Astrocyte (in vitro differentiated cells and primary cell): ENCODE measurements around the gene SLC6A2. TPM values are rescaled to one million over a fixed set of nuclear protein-coding genes. Genes with fewer than 3 reads are reported as not detected.

ENCODE experiments used
- DNase-seq: peaks from one replicate; pipeline ENCODE4 v3.0.0-alpha.2; 2010; ENCODE audit warnings: low read depth
- FAIRE-seq: peaks from 2 replicates; lab custom pipeline; 2011; peaks lifted over from hg19 to GRCh38; lab: Jason Lieb, UNC
- H2AFZ ChIP-seq: 2 replicates; pipeline ENCODE4 v1.6.0; 2012; ENCODE audit warnings: low read depth, low read length, inconsistent platforms
- H3K27ac ChIP-seq: 2 replicates; pipeline ENCODE4 v1.5.1; 2011; ENCODE audit warnings: low read depth, low read length, inconsistent platforms
- H3K27me3 ChIP-seq: 2 replicates; pipeline ENCODE4 v1.6.0; 2011; ENCODE audit warnings: low read length, inconsistent platforms; ENCODE audit not compliant: insufficient read depth
- H3K36me3 ChIP-seq: 2 replicates; pipeline ENCODE4 v1.5.1; 2011; ENCODE audit warnings: low read length, inconsistent platforms; ENCODE audit not compliant: insufficient read depth
- H3K4me1 ChIP-seq: 2 replicates; pipeline ENCODE4 v1.5.1; 2011; ENCODE audit warnings: low read length, inconsistent platforms; ENCODE audit not compliant: insufficient read depth
- H3K4me2 ChIP-seq: 2 replicates; pipeline ENCODE4 v1.6.0; 2012; ENCODE audit warnings: low read length, inconsistent platforms
- H3K4me3 ChIP-seq: 2 replicates; pipeline ENCODE4 v1.5.1; 2011; ENCODE audit warnings: low read depth, mild to moderate bottlenecking, low read length, inconsistent platforms; ENCODE audit not compliant: insufficient read depth
- H3K79me2 ChIP-seq: 2 replicates; pipeline ENCODE4 v1.6.0; 2012; ENCODE audit warnings: mild to moderate bottlenecking, low read length, inconsistent platforms; ENCODE audit not compliant: insufficient read depth
- H3K9ac ChIP-seq: 2 replicates; pipeline ENCODE4 v1.6.0; 2012; ENCODE audit warnings: mild to moderate bottlenecking, low read length, inconsistent platforms
- H3K9me3 ChIP-seq: 2 replicates; pipeline ENCODE4 v1.5.1; 2012; ENCODE audit warnings: low read depth, mild to moderate bottlenecking, low read length, inconsistent platforms; ENCODE audit not compliant: insufficient read depth
- H4K20me1 ChIP-seq: 2 replicates; pipeline ENCODE4 v1.6.0; 2012; ENCODE audit warnings: low read length, inconsistent platforms; ENCODE audit not compliant: insufficient read depth
- H3K27ac Mint-ChIP-seq: one replicate; pipeline ENCODE4 v1.8.0; 2021; ENCODE audit warnings: mild to moderate bottlenecking, mixed read lengths; ENCODE audit not compliant: unreplicated experiment
- H3K27me3 Mint-ChIP-seq: one replicate; pipeline ENCODE4 v1.8.0; 2021; ENCODE audit warnings: low read depth, mixed read lengths; ENCODE audit not compliant: unreplicated experiment
- H3K36me3 Mint-ChIP-seq: one replicate; pipeline ENCODE4 v1.8.0; 2021; ENCODE audit warnings: low read depth, mixed read lengths; ENCODE audit not compliant: unreplicated experiment
- H3K4me1 Mint-ChIP-seq: one replicate; pipeline ENCODE4 v1.8.0; 2021; ENCODE audit warnings: low read depth, mixed read lengths; ENCODE audit not compliant: unreplicated experiment
- H3K4me3 Mint-ChIP-seq: one replicate; pipeline ENCODE4 v1.8.0; 2021; ENCODE audit warnings: mild to moderate bottlenecking, moderate library complexity, mixed read lengths; ENCODE audit not compliant: unreplicated experiment
- H3K9me3 Mint-ChIP-seq: one replicate; pipeline ENCODE4 v1.8.0; 2021; ENCODE audit warnings: mild to moderate bottlenecking, mixed read lengths; ENCODE audit not compliant: unreplicated experiment
- CTCF ChIP-seq: IDR thresholded peaks from 2 replicates; pipeline ENCODE4 v1.5.1; 2011; ENCODE audit warnings: low read depth, mild to moderate bottlenecking, inconsistent platforms, low read length, moderate library complexity; ENCODE audit not compliant: insufficient read depth
- EZH2 ChIP-seq: IDR thresholded peaks from 2 replicates; pipeline ENCODE4 v1.6.1; 2012; ENCODE audit warnings: mild to moderate bottlenecking, low read length, inconsistent platforms; ENCODE audit not compliant: insufficient read depth
- total RNA-seq: library from RNA; stranded (reverse); gene quantifications from 2 replicates; pipeline ENCODE4 v1.2.1, GENCODE V29; 2021

Gene SLC6A2
- total RNA-seq, 1 donor from 2014 or later = not detected

GRCh38 chr16:55698331-55698730, 42.5 kb downstream of the SLC6A2 start:
- H3K4me1 ChIP-seq = no peaks in the 10 kb centered on the region

GRCh38 chr16:55698946-55699345, 43.2 kb downstream of the SLC6A2 start:
- DNase-seq (no peak), FAIRE-seq (no peak)
- Histone ChIP-seq H3K4me2 (no peak overlapping the region), H4K20me1 (no peaks in the 10 kb centered on the region), H3K27ac (no peak overlapping the region), H3K4me3 (no peak overlapping the region), H3K9ac (no peak overlapping the region), H3K4me1 (no peaks in the 10 kb centered on the region), H3K36me3 (no peaks in the 10 kb centered on the region), H3K79me2 (no peaks in the 10 kb centered on the region), H3K27me3 (no peaks in the 10 kb centered on the region), H2AFZ (no peak overlapping the region), H3K9me3 (no peaks in the 10 kb centered on the region)
- H3K4me1 Mint-ChIP-seq = peaks cover 5% of the 10 kb centered on the region
- H3K27me3 Mint-ChIP-seq = peaks cover 17% of the 10 kb centered on the region
- no peak overlapping the region for H3K27ac Mint-ChIP-seq
- H3K9me3 Mint-ChIP-seq = no peaks in the 10 kb centered on the region
- no peak overlapping the region for H3K4me3 Mint-ChIP-seq
- TF ChIP-seq EZH2 (no peak), CTCF (no peak)
- no peaks in the 10 kb centered on the region for H3K36me3 Mint-ChIP-seq

More at GRCh38 chr16:55698331-55698730, 42.5 kb downstream of the SLC6A2 start:
- Histone ChIP-seq H3K27me3 (no peaks in the 10 kb centered on the region), H3K4me3 (no peak overlapping the region), H3K9ac (no peak overlapping the region), H3K79me2 (no peaks in the 10 kb centered on the region), H3K4me2 (no peak overlapping the region), H3K9me3 (no peaks in the 10 kb centered on the region), H3K27ac (no peak overlapping the region), H3K36me3 (no peaks in the 10 kb centered on the region), H4K20me1 (no peaks in the 10 kb centered on the region), H2AFZ (no peak overlapping the region)
- TF ChIP-seq CTCF = no peak
- TF ChIP-seq EZH2 = no peak
- DNase-seq (no peak), FAIRE-seq (no peak)
- Mint-ChIP-seq H3K27me3 (peaks cover 19% of the 10 kb centered on the region), H3K36me3 (no peaks in the 10 kb centered on the region), H3K4me3 (no peak overlapping the region), H3K4me1 (peaks cover 5% of the 10 kb centered on the region), H3K9me3 (no peaks in the 10 kb centered on the region), H3K27ac (no peak overlapping the region)

- H3K36me3 Mint-ChIP-seq = no peaks in the 10 kb centered on the region
- Histone ChIP-seq H3K79me2 (no peaks in the 10 kb centered on the region), H3K27me3 (no peaks in the 10 kb centered on the region), H3K9ac (no peak overlapping the region), H4K20me1 (no peaks in the 10 kb centered on the region), H3K4me1 (no peaks in the 10 kb centered on the region), H3K4me2 (no peak overlapping the region), H2AFZ (no peak overlapping the region), H3K36me3 (no peaks in the 10 kb centered on the region), H3K4me3 (no peak overlapping the region), H3K9me3 (no peaks in the 10 kb centered on the region), H3K27ac (no peak overlapping the region)
- H3K27ac Mint-ChIP-seq = no peak overlapping the region
- DNase-seq = no peak
- H3K4me1 Mint-ChIP-seq = peaks cover 5% of the 10 kb centered on the region
- no peak overlapping the region for H3K4me3 Mint-ChIP-seq
- FAIRE-seq = no peak
- no peak for TF ChIP-seq CTCF
- TF ChIP-seq EZH2 = no peak
- H3K27me3 Mint-ChIP-seq = peaks cover 16% of the 10 kb centered on the region
- no peaks in the 10 kb centered on the region for H3K9me3 Mint-ChIP-seq
Observed at GRCh38 chr16:55699616-55700015, 43.8 kb downstream of the SLC6A2 start.
